Measurements from ENCODE around the gene HPN. TPM values are rescaled to one million over a fixed set of nuclear protein-coding genes. Genes with fewer than 3 reads are reported as not detected.

Gene HPN
- total and polyA plus RNA-seq, 2 of the 13 experiments (the other 11 are each of a cell fraction or from before 2014, with no cell fraction given): 46.7 to 261 TPM

DNA sequence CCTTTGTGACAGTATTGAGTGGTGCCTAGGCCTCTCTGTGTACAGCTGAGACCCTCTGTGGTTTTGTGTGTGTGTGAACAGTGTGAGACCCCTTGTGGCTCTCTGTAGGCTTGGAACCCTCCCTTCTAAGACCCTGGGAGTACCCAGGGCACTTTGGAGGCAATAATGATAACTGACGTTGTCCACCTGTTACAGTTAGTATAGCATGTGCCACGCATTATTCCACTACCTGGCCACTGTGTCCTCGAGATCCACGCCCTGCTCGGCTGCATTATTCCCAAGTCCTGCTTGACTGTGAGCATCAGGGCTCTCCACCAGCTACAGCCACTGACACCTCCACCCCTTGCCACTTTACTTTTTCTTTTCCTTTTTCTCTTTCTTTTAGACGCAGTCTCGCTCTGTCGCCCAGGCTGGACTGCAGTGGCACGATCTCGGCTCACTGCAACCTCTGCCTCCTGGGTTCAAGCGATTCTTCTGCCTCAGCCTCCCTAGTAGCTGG is 39.4 kb upstream of the HPN start (continued):
- TF ChIP-seq, protein P1, sequence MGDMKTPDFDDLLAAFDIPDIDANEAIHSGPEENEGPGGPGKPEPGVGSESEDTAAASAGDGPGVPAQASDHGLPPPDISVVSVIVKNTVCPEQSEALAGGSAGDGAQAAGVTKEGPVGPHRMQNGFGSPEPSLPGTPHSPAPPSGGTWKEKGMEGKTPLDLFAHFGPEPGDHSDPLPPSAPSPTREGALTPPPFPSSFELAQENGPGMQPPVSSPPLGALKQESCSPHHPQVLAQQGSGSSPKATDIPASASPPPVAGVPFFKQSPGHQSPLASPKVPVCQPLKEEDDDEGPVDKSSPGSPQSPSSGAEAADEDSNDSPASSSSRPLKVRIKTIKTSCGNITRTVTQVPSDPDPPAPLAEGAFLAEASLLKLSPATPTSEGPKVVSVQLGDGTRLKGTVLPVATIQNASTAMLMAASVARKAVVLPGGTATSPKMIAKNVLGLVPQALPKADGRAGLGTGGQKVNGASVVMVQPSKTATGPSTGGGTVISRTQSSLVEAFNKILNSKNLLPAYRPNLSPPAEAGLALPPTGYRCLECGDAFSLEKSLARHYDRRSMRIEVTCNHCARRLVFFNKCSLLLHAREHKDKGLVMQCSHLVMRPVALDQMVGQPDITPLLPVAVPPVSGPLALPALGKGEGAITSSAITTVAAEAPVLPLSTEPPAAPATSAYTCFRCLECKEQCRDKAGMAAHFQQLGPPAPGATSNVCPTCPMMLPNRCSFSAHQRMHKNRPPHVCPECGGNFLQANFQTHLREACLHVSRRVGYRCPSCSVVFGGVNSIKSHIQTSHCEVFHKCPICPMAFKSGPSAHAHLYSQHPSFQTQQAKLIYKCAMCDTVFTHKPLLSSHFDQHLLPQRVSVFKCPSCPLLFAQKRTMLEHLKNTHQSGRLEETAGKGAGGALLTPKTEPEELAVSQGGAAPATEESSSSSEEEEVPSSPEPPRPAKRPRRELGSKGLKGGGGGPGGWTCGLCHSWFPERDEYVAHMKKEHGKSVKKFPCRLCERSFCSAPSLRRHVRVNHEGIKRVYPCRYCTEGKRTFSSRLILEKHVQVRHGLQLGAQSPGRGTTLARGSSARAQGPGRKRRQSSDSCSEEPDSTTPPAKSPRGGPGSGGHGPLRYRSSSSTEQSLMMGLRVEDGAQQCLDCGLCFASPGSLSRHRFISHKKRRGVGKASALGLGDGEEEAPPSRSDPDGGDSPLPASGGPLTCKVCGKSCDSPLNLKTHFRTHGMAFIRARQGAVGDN (CRISPR knock-in tag; IDR thresholded peaks at IDR 0.05): peak; percentile 39
- TF ChIP-seq RAD51 (IDR thresholded peaks at IDR 0.05; ENCODE audit: borderline replicate concordance) (no peak), SRSF9 (IDR thresholded peaks at IDR 0.05; ENCODE audit: borderline replicate concordance, insufficient read depth, low read depth, low read length, poor library complexity, severe bottlenecking) (no peak), ZNF235 (CRISPR knock-in tag; IDR thresholded peaks at IDR 0.05; ENCODE audit: borderline replicate concordance) (no peak), CCAR2 (optimal IDR thresholded peaks at IDR 0.05; ENCODE audit: low read depth, low read length) (no peak), ZNF382 (CRISPR knock-in tag; IDR thresholded peaks at IDR 0.05; ENCODE audit: borderline replicate concordance) (no peak), NFE2L2 (IDR thresholded peaks at IDR 0.05; ENCODE audit: low read length) (no peak)
- TF ChIP-seq, protein P2, sequence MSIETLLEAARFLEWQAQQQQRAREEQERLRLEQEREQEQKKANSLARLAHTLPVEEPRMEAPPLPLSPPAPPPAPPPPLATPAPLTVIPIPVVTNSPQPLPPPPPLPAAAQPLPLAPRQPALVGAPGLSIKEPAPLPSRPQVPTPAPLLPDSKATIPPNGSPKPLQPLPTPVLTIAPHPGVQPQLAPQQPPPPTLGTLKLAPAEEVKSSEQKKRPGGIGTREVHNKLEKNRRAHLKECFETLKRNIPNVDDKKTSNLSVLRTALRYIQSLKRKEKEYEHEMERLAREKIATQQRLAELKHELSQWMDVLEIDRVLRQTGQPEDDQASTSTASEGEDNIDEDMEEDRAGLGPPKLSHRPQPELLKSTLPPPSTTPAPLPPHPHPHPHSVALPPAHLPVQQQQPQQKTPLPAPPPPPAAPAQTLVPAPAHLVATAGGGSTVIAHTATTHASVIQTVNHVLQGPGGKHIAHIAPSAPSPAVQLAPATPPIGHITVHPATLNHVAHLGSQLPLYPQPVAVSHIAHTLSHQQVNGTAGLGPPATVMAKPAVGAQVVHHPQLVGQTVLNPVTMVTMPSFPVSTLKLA (IDR thresholded peaks at IDR 0.05): peak; percentile 75
- TF ChIP-seq, protein P3, sequence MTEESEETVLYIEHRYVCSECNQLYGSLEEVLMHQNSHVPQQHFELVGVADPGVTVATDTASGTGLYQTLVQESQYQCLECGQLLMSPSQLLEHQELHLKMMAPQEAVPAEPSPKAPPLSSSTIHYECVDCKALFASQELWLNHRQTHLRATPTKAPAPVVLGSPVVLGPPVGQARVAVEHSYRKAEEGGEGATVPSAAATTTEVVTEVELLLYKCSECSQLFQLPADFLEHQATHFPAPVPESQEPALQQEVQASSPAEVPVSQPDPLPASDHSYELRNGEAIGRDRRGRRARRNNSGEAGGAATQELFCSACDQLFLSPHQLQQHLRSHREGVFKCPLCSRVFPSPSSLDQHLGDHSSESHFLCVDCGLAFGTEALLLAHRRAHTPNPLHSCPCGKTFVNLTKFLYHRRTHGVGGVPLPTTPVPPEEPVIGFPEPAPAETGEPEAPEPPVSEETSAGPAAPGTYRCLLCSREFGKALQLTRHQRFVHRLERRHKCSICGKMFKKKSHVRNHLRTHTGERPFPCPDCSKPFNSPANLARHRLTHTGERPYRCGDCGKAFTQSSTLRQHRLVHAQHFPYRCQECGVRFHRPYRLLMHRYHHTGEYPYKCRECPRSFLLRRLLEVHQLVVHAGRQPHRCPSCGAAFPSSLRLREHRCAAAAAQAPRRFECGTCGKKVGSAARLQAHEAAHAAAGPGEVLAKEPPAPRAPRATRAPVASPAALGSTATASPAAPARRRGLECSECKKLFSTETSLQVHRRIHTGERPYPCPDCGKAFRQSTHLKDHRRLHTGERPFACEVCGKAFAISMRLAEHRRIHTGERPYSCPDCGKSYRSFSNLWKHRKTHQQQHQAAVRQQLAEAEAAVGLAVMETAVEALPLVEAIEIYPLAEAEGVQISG (CRISPR knock-in tag; IDR thresholded peaks at IDR 0.05): no peak
- TF ChIP-seq, protein P4, sequence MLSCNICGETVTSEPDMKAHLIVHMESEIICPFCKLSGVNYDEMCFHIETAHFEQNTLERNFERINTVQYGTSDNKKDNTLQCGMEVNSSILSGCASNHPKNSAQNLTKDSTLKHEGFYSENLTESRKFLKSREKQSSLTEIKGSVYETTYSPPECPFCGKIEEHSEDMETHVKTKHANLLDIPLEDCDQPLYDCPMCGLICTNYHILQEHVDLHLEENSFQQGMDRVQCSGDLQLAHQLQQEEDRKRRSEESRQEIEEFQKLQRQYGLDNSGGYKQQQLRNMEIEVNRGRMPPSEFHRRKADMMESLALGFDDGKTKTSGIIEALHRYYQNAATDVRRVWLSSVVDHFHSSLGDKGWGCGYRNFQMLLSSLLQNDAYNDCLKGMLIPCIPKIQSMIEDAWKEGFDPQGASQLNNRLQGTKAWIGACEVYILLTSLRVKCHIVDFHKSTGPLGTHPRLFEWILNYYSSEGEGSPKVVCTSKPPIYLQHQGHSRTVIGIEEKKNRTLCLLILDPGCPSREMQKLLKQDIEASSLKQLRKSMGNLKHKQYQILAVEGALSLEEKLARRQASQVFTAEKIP (CRISPR knock-in tag; IDR thresholded peaks at IDR 0.05; ENCODE audit: borderline replicate concordance): no peak
